SU-DHL-6 (cell line): ENCODE results near the gene PRKCZ.

ENCODE experiments used
- CTCF ChIP-seq: fragments of 200-600 bp; sonication (generic); IDR thresholded peaks from one replicate; pipeline ENCODE4 v1.5.1; 2017; ENCODE audit warnings: antibody characterized with exemption, mild to moderate bottlenecking, low read length, moderate library complexity; ENCODE audit not compliant: insufficient read depth, poor library complexity, severe bottlenecking
- EZH2phosphoT487 ChIP-seq: fragments of 200-600 bp; sonication (generic), shearing (Covaris generic); conservative IDR thresholded peaks from 2 replicates; pipeline ENCODE4 v1.6.1; 2018; ENCODE audit warnings: mild to moderate bottlenecking, antibody characterized with exemption, low read length, moderate library complexity, mixed read lengths

GRCh38 chr1:2216767-2217058 is 166.5 kb downstream of the PRKCZ start:
- TF ChIP-seq CTCF (no peak), EZH2phosphoT487 (no peak)
